ENCODE data around the gene FLII. TPM values are rescaled to one million over a fixed set of nuclear protein-coding genes. Genes with fewer than 3 reads are reported as not detected.

Gene FLII
- polyA plus RNA-seq, 1 experiment = 192 TPM

DNA sequence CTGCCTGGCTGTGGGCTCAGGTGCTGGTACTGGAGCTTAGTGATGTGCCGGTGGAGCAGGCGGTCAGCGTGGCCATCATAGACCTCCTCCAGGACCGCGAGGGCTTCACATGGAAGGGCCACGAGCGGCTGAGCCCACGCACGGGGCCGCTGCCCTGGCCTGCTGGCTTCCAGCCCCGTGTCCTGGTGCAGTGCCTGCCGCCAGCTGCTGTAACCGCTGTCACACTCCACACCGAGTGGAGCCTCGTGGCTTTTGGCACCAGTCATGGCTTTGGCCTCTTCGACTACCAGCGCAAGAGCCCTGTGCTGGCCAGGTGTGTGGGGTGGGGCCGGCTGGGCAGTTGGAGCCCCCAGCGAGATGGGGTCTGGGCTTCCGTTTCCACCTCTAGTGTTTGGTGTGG is 21.1 kb downstream of the FLII start:
- ChIA-PET CTCF (interaction anchor here (1.1 kb wide), 1 partner anchor 11 kb away, joined by 5 read pairs; no protein-coding TSS in a partner anchor), POLR2A (no interaction called here)
- DNase-seq (ENCODE audit: low read depth, low spot score) = no peak
- TF ChIP-seq, protein P1, sequence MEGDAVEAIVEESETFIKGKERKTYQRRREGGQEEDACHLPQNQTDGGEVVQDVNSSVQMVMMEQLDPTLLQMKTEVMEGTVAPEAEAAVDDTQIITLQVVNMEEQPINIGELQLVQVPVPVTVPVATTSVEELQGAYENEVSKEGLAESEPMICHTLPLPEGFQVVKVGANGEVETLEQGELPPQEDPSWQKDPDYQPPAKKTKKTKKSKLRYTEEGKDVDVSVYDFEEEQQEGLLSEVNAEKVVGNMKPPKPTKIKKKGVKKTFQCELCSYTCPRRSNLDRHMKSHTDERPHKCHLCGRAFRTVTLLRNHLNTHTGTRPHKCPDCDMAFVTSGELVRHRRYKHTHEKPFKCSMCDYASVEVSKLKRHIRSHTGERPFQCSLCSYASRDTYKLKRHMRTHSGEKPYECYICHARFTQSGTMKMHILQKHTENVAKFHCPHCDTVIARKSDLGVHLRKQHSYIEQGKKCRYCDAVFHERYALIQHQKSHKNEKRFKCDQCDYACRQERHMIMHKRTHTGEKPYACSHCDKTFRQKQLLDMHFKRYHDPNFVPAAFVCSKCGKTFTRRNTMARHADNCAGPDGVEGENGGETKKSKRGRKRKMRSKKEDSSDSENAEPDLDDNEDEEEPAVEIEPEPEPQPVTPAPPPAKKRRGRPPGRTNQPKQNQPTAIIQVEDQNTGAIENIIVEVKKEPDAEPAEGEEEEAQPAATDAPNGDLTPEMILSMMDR (IDR thresholded peaks at IDR 0.05; ENCODE audit: low read depth, low read length) = no peak
- Histone ChIP-seq H3K27me3 (ENCODE audit: control insufficient read depth, insufficient read depth, low read length) (no peaks in the 10 kb centered on the region), H3K4me3 (ENCODE audit: low read depth, low read length) (no peak overlapping the region), H3K27ac (ENCODE audit: low read depth, low read length) (no peak overlapping the region), H3K9me3 (ENCODE audit: control insufficient read depth, insufficient read depth, low read length) (no peaks in the 10 kb centered on the region; the same call in 1 of the 2 replicates)

DNA sequence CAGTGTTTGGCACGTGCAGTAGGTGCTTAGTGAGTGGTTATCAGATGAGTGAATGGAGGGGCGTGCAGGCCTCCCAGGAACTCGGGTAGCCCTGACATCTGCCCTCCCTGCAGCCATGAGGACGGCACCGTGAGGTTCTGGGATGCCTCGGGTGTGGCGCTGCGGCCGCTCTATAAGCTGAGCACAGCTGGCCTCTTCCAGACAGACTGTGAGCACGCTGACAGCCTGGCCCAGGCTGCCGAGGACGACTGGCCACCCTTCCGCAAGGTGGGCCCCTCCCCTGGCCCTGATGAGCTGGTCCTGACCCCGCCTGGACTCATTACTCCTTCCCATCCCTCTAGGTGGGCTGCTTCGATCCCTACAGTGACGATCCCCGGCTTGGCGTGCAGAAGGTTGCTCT is 22.0 kb downstream of the FLII start:
- TF ChIP-seq, protein P1 (IDR thresholded peaks at IDR 0.05; ENCODE audit: low read depth, low read length) = no peak
- POLR2A ChIA-PET = interaction anchor here (1.3 kb wide), 1 partner anchor 11 kb away, joined by 3 read pairs; no protein-coding TSS in a partner anchor
- H3K4me3 ChIP-seq (ENCODE audit: low read depth, low read length) = no peak overlapping the region
- no peak overlapping the region for H3K27ac ChIP-seq (ENCODE audit: low read depth, low read length)
- H3K27me3 ChIP-seq (ENCODE audit: control insufficient read depth, insufficient read depth, low read length) = no peaks in the 10 kb centered on the region
- CTCF ChIA-PET = interaction anchor here (1.1 kb wide), 1 partner anchor 12 kb away, joined by 5 read pairs; no protein-coding TSS in a partner anchor
- H3K9me3 ChIP-seq (ENCODE audit: control insufficient read depth, insufficient read depth, low read length) = no peaks in the 10 kb centered on the region; the same call in 1 of the 2 replicates
- DNase-seq (ENCODE audit: low read depth, low spot score) = no peak

DNA sequence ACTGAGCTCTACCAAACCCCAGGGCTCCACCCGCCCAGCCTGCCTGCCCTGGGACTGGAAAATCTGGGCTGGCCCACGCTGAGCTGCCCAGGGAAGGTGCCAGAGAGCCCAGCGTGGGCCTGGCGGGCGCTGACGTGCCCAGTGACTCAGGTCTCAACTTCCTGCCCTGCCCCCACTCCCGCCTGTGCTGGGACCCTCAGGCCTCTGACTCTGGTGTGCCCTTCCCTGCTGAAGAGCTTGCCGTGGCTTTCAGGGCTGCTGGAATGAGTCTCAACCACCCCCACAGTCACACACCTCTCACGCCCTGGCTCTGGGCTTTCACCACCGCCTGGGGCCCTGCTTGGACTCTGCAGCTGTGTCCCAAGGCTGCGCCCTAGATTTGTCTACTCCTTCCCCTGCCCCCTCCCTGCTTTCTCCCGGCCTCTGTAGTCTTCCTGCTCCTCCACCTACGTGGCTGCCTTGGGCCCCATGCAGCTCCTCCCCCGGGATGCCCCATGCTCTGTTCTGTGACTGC is 22.7 kb downstream of the FLII start:
- TF ChIP-seq, protein P1 (IDR thresholded peaks at IDR 0.05; ENCODE audit: low read depth, low read length) = no peak
- Histone ChIP-seq H3K27me3 (ENCODE audit: control insufficient read depth, insufficient read depth, low read length) (no peaks in the 10 kb centered on the region), H3K9me3 (ENCODE audit: control insufficient read depth, insufficient read depth, low read length) (no peaks in the 10 kb centered on the region; the same call in 1 of the 2 replicates), H3K27ac (ENCODE audit: low read depth, low read length) (peak overlapping the region; percentile 68), H3K4me3 (ENCODE audit: low read depth, low read length) (no peak overlapping the region)
- ChIA-PET POLR2A (interaction anchor here (0.9 to 1.3 kb wide), 3 partner anchors 10 to 12 kb away, joined by 3 read pairs; no protein-coding TSS in a partner anchor), CTCF (no interaction called here)
- no peak for DNase-seq (ENCODE audit: low read depth, low spot score)

DNA sequence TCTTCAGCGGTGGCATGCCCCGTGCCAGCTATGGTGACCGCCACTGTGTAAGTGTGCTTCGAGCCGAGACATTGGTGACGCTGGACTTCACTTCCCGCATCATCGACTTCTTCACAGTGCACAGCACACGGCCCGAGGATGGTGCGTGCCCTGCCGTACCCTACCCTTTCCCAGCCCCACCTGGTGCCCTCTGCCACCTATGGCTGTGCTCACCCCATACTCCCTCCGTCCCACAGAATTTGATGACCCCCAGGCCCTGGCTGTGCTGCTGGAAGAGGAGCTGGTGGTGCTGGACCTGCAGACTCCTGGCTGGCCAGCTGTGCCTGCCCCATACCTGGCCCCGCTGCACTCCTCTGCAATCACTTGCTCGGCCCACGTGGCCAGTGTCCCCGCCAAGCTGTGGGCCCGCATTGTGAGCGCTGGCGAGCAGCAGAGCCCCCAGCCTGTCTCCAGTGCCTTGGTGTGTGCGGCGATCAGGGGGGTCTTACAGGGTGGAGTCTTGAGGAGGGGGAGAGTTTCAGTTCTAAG is 23.6 kb downstream of the FLII start:
- H3K4me3 ChIP-seq (ENCODE audit: low read depth, low read length) = no peak overlapping the region
- ChIA-PET POLR2A (interaction anchor here (1.2 kb wide), 1 partner anchor 9 kb away, joined by 3 read pairs; no protein-coding TSS in a partner anchor), CTCF (no interaction called here)
- DNase-seq (ENCODE audit: low read depth, low spot score) = no peak
- TF ChIP-seq, protein P1 (IDR thresholded peaks at IDR 0.05; ENCODE audit: low read depth, low read length) = no peak
- peak overlapping the region; percentile 68 for H3K27ac ChIP-seq (ENCODE audit: low read depth, low read length)
- H3K27me3 ChIP-seq (ENCODE audit: control insufficient read depth, insufficient read depth, low read length) = no peaks in the 10 kb centered on the region
- no peaks in the 10 kb centered on the region; the same call in 1 of the 2 replicates for H3K9me3 ChIP-seq (ENCODE audit: control insufficient read depth, insufficient read depth, low read length)

DNA sequence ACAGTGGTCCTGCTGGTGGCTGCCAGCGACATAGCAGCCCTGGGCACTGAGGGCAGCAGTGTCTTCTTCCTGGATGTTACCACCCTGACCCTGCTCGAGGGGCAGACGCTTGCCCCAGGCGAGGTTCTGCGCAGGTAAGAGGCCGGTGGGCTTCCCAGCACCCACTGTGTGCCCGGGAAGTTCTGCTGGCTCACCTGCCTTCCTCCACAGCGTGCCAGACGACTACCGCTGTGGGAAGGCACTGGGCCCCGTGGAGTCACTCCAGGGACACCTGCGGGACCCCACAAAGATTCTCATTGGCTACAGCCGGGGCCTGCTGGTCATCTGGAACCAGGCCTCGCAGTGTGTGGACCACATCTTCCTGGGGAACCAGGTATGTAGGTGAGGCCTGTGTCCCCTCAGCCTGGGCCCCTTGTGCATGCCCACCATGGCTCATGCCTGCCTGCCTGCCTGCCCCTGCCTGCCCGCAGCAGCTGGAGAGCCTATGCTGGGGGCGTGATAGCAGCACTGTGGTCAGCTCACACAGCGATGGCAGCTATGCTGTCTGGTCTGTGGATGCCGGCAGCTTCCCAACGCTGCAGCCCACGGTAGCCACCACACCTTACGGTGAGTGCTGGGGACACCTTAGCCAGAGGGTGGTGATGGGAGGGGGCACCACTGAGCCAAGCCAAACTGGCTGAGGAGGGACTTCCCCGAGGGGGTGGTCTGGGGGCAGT is 24.6 kb downstream of the FLII start:
- no peaks in the 10 kb centered on the region for H3K27me3 ChIP-seq (ENCODE audit: control insufficient read depth, insufficient read depth, low read length)
- H3K9me3 ChIP-seq (ENCODE audit: control insufficient read depth, insufficient read depth, low read length) = no peaks in the 10 kb centered on the region; the same call in 1 of the 2 replicates
- ChIA-PET POLR2A (no interaction called here), CTCF (no interaction called here)
- TF ChIP-seq, protein P1 (IDR thresholded peaks at IDR 0.05; ENCODE audit: low read depth, low read length) = no peak
- no peak for DNase-seq (ENCODE audit: low read depth, low spot score)
- no peak overlapping the region for H3K27ac ChIP-seq (ENCODE audit: low read depth, low read length)
- H3K4me3 ChIP-seq (ENCODE audit: low read depth, low read length) = no peak overlapping the region

Data from AG04450 (cell line).